ES-I3 (cell line): ENCODE data around the gene STEAP1B.
"Not testable (repeated sequence)": the region's sequence is repeated elsewhere in the genome, so short reads cannot be mapped to it uniquely, and the experiment has no call there.

ENCODE experiments used
- H3K36me3 ChIP-seq: 2 replicates; pipeline ENCODE4 v1.6.1; 2013; ENCODE audit warnings: mild to moderate bottlenecking, low read length, control low read depth, moderate library complexity; ENCODE audit not compliant: insufficient read depth
- H3K4me1 ChIP-seq: 2 replicates; pipeline ENCODE4 v1.6.1; 2013; ENCODE audit warnings: mild to moderate bottlenecking, control low read depth, low read length; ENCODE audit not compliant: insufficient read depth
- H3K9ac ChIP-seq: 2 replicates; pipeline ENCODE4 v1.6.1; 2013; ENCODE audit warnings: low read depth, mild to moderate bottlenecking, low read length, moderate library complexity
- H3K9me3 ChIP-seq: 2 replicates; pipeline ENCODE4 v1.6.1; 2013; ENCODE audit warnings: mild to moderate bottlenecking, low read length, moderate library complexity; ENCODE audit not compliant: control insufficient read depth, insufficient read depth

STEAP1B gene

DNA sequence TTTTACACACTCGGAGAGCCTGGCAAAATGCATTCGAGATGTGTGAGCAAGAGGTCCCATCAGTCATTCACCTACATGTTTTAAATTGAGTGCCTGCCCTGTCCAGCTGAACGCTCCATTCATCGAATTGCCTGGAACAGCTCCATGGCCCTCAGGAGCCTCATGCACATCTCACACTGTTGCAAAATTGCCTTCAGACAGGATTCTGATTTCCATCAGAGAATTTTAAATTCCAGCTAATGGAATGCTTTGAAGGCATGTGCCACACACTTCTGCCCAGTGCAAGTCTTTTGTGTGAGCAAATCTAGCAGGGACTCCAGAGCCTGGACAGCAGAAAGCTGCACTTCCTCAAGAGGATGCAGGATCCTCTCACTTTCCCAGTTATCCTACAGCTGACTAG is 17.0 kb upstream of the STEAP1B start:
- H3K9ac ChIP-seq, H3K36me3 ChIP-seq, H3K9me3 ChIP-seq, H3K4me1 ChIP-seq: not testable (repeated sequence)

GRCh38 chr7:22514963-22515362 is 15.0 kb upstream of the STEAP1B start:
- not testable (repeated sequence) for H3K36me3 ChIP-seq, H3K9me3 ChIP-seq, H3K9ac ChIP-seq, H3K4me1 ChIP-seq

DNA sequence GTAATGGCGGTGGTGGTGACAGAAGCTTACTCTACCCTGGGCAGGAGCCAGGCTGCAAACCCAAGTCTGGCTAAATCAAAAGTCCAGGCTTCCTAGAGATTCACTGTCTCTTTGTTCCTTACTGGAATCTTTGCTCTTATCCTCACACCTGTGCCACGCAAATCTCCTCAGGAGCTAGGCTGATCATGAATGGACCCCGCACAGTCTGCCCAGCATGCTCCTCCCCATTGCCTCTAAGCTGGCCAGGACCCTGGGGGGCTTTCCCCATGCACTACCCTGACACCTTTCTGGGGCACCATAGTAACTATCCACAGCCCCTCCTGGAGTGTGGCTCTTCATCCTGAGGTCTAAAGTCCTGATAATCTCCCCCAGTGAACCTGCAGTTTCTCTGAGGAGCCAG is 7.3 kb upstream of the STEAP1B start:
- H3K36me3 ChIP-seq, H3K9ac ChIP-seq, H3K9me3 ChIP-seq, H3K4me1 ChIP-seq: not testable (repeated sequence)

GRCh38 chr7:22506316-22507020 is 6.5 kb upstream of the STEAP1B start:
- not testable (repeated sequence) for H3K9me3 ChIP-seq, H3K36me3 ChIP-seq, H3K4me1 ChIP-seq, H3K9ac ChIP-seq

- H3K36me3 ChIP-seq = not testable (repeated sequence)
Measured at GRCh38 chr7:22504519-22504918, 4.5 kb upstream of the STEAP1B start.

DNA sequence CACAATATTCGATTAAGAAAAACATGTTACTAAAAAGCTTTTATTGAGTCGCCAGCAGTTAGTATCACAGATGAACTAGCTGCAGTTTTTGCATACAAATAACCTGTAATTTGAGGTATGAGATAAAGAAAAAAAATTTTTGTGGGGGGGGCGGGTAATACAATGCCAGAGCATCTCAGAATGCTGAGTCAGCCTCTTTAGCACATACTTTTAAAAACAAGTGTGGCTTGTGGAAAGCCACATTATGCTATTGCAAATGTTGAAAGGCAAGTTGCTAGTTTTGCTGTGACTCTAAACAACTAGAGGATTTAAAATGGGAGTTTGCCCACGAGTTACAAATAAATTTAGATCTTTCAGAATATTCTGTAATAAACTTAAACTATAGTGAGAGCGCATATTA is 2.1 kb upstream of the STEAP1B start:
- not testable (repeated sequence) for H3K9ac ChIP-seq, H3K4me1 ChIP-seq, H3K9me3 ChIP-seq, H3K36me3 ChIP-seq

More at GRCh38 chr7:22504519-22504918, 4.5 kb upstream of the STEAP1B start:
- H3K9me3 ChIP-seq, H3K9ac ChIP-seq, H3K4me1 ChIP-seq: not testable (repeated sequence)

DNA sequence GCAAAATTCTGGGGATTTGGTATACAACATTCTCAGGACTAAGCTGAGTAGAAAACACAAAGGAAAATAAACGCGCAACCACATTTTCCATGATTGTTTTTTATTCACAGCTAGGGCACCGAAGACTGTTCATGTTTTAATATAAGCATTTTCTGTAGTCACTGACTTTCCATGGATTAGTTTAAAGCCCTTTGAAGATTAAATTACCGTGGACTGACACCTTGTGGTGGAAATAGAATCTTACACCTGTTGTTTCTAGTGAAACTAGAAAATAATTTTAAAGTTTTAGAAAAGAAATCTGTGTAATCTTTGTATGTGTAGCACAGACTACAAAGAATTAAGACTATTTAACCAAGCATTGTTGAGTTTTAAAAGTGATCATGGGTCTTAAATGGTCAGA is 1.3 kb upstream of the STEAP1B start:
- H3K9ac ChIP-seq, H3K9me3 ChIP-seq, H3K4me1 ChIP-seq, H3K36me3 ChIP-seq: not testable (repeated sequence)

- no peaks in the 10 kb centered on the region for H3K4me1 ChIP-seq
- H3K9ac ChIP-seq = no peak overlapping the region
- no peaks in the 10 kb centered on the region for H3K36me3 ChIP-seq
- H3K9me3 ChIP-seq = no peaks in the 10 kb centered on the region
Measured at GRCh38 chr7:22499044-22499443, 944 bp downstream of the STEAP1B start.

- H3K9ac ChIP-seq, H3K9me3 ChIP-seq, H3K36me3 ChIP-seq, H3K4me1 ChIP-seq: not testable (repeated sequence)
Measured at GRCh38 chr7:22496912-22497311, 3.1 kb downstream of the STEAP1B start.

DNA sequence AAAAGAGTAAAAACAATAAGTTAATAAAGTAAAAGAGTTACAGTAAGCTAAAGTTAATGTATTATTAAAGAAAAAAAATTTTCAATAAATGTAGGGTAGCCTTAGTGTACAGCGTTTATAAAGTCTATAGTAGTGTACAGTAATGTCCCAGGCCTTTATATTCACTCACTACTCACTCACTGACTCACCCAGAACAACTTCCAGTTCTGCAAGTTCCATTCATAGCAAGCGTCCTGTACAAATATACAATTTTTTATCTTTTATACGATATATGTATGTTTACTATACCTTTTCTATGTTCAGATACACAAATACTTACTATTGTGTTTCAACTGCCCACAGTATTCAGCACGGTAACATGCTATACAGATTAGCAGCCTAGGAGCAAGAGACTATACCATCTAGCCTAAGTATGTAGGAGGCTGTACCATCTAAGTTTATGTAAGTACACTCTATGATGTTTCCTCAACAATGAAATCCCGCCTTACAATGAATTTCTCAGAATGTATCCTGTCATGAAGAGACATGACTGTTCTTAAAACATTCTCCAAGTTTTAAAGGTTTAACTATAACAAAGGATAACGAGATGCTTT is 3.6 kb downstream of the STEAP1B start:
- not testable (repeated sequence) for H3K4me1 ChIP-seq, H3K9ac ChIP-seq

GRCh38 chr7:22493160-22493925 is 6.6 kb downstream of the STEAP1B start:
- H3K36me3 ChIP-seq, H3K9ac ChIP-seq, H3K9me3 ChIP-seq, H3K4me1 ChIP-seq: not testable (repeated sequence)

More for the DNA sequence above, 3.6 kb downstream of the STEAP1B start:
- not testable (repeated sequence) for H3K36me3 ChIP-seq, H3K9me3 ChIP-seq

- Histone ChIP-seq H3K9ac (no peak overlapping the region), H3K4me1 (peaks cover 7% of the 10 kb centered on the region; the same call in 1 of the 2 replicates), H3K36me3 (no peaks in the 10 kb centered on the region), H3K9me3 (no peaks in the 10 kb centered on the region)
Measured at GRCh38 chr7:22488643-22489462, 11.1 kb downstream of the STEAP1B start.

DNA sequence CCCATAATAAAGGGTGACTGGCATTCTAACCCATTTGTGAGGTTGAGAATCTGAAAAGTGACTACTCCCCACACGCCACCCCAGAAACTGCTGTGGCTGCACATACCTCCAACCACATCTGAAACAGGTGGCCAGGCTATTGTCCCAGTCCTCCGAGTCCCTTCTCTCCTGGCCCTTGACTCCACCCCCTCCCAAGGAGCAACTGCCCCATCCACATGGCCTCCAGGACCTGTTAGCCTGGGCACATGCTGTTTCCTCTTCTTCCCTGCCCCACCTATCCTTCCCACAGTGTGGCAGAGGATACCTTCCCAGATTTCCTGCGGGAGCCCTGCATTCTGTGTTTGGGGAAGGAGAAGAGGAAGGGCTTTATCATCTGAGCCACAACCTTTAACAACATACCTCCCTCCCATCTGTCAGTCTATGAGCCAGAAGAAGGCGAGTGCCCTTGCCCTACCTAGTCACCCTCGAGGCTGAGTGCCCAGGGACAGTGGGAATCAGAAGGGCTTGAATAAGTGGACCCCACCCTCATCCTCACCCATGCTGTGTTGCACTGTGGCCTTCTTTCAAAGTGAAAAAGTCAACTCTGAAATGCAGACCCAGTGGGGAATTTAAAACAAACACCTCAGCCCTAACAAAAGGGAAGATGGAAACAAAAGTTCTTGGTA is 11.9 kb downstream of the STEAP1B start:
- Histone ChIP-seq H3K9me3 (no peaks in the 10 kb centered on the region), H3K4me1 (peaks cover 7% of the 10 kb centered on the region; the same call in 1 of the 2 replicates), H3K9ac (no peak overlapping the region), H3K36me3 (no peaks in the 10 kb centered on the region)

DNA sequence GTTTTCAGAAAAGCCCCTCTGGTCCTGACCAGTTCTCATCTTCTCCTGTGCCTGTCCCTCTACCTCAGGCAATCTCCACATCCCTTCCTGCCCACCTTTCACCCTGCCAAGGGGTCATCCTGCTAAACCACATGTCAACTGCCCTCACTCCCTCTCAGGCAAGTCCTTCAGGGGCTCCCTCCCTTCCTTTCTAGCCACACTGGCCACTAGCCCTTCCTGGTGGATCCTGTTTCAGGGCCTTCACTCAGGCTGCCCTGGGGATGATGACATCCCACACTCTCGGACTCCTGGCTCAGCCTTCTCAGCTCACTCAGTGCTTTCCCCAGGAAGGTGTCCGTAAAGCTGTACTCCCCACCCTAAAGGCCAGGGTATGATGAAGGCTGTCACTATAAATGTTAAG is 13.4 kb downstream of the STEAP1B start:
- Histone ChIP-seq H3K4me1 (peaks cover 7% of the 10 kb centered on the region; the same call in 1 of the 2 replicates), H3K36me3 (no peaks in the 10 kb centered on the region), H3K9me3 (no peaks in the 10 kb centered on the region), H3K9ac (no peak overlapping the region)
